ENCODE results near the gene KLK3.
A peak's percentile ranks its signal among the peaks of the same experiment; 100 is the strongest.

KLK3 gene

GRCh38 chr19:50832666-50833065 lies 22.0 kb upstream of the KLK3 start:
- DNase-seq: no peak

- DNase-seq: no peak
Observed at GRCh38 chr19:50833117-50833801, 21.5 kb upstream of the KLK3 start, which contains the start of gene KLK15. Gene KLK15 (minus strand): TSS chr19:50833574. CDS start chr19:50831492, 2,082 bp downstream.

GRCh38 chr19:50833802-50834167 lies 20.9 kb upstream of the KLK3 start:
- DNase-seq: no peak

GRCh38 chr19:50835103-50835784 lies 19.5 kb upstream of the KLK3 start:
- DNase-seq: no peak

GRCh38 chr19:50835785-50836542 lies 18.8 kb upstream of the KLK3 start:
- peak; percentile 15 for DNase-seq

GRCh38 chr19:50836543-50837195 lies 18.0 kb upstream of the KLK3 start:
- DNase-seq: no peak

GRCh38 chr19:50837300-50837699 lies 17.4 kb upstream of the KLK3 start:
- DNase-seq: no peak

- no peak for DNase-seq
Observed at GRCh38 chr19:50838239-50838638, 16.5 kb upstream of the KLK3 start.

GRCh38 chr19:50839712-50840655 lies 14.7 kb upstream of the KLK3 start:
- DNase-seq: no peak

- no peak for DNase-seq
Observed at GRCh38 chr19:50842130-50842529, 12.6 kb upstream of the KLK3 start.

- no peak for DNase-seq
Observed at GRCh38 chr19:50843205-50843604, 11.5 kb upstream of the KLK3 start.

GRCh38 chr19:50843701-50844221 lies 11.0 kb upstream of the KLK3 start:
- DNase-seq: no peak

GRCh38 chr19:50844296-50844935 lies 10.3 kb upstream of the KLK3 start:
- DNase-seq: no peak

GRCh38 chr19:50850738-50851137 lies 4.0 kb upstream of the KLK3 start:
- no peak for DNase-seq

- no peak for DNase-seq
Observed at GRCh38 chr19:50851620-50852019, 3.1 kb upstream of the KLK3 start.

GRCh38 chr19:50857366-50857765 lies 2.7 kb downstream of the KLK3 start:
- DNase-seq: no peak

GRCh38 chr19:50858886-50859285 lies 4.2 kb downstream of the KLK3 start:
- DNase-seq: no peak

GRCh38 chr19:50859849-50860248 lies 5.1 kb downstream of the KLK3 start:
- DNase-seq: no peak

GRCh38 chr19:50861010-50861409 lies 6.3 kb downstream of the KLK3 start:
- no peak for DNase-seq

- no peak for DNase-seq
Observed at GRCh38 chr19:50861496-50862286, 7.0 kb downstream of the KLK3 start.

GRCh38 chr19:50869479-50869878 lies 14.8 kb downstream of the KLK3 start:
- no peak for DNase-seq

Data from HCEC 1CT (cell line).